HG02610 (cell line): ENCODE results near the gene GATA1.

Experiments used
- ATAC-seq: cut with Tn5 transposase; IDR thresholded peaks from one replicate; pipeline ENCODE4 v1.9.1; 2021; ENCODE audit warnings: mild to moderate bottlenecking, moderate library complexity; ENCODE audit not compliant: unreplicated experiment

Gene GATA1

DNA sequence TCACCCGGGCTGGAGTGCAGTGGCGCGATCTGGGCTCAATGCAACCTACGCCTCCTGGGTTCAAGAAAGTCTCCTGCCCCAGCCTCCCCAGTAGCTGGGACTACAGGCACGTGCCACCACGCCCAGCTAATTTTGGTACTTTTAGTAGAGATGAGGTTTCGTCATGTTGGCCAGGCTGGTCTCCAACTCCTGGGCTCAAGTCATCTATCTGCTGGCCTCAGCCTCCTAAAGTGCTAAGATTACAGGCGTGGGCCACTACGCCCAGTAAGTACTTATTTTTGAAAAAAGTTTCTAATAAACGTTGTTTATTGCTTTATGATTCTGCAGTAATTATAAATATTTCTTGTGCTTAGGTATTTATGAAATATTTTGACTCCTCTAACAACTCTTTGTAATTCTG, 53.3 kb downstream of the GATA1 start:
- ATAC-seq = no peak
